AG04449 (cell line): Measurements from ENCODE around the gene GSTM2.

Experiments
- CTCF ChIA-PET: fragments of 350-600 bp; formaldehyde crosslinking; extraction: SDS; loops from one replicate; lab custom pipeline; 2021; ENCODE audit warnings: antibody characterized with exemption; lab: Yijun Ruan, JAX
- POLR2A ChIA-PET: fragments of 400-600, 350-600 bp; formaldehyde crosslinking; extraction: SDS; loops from one replicate; lab custom pipeline; 2020; ENCODE audit warnings: antibody characterized with exemption, inconsistent platforms; lab: Yijun Ruan, JAX
- DNase-seq: peaks from one replicate; pipeline ENCODE4 v3.0.0-alpha.2; 2010; ENCODE audit warnings: low read depth, low spot score
- H3K4me3 ChIP-seq: 2 replicates; pipeline ENCODE4 v1.5.1; 2011; ENCODE audit warnings: low read depth, mild to moderate bottlenecking, control low read depth, low read length
- CTCF ChIP-seq: IDR thresholded peaks from one replicate; pipeline ENCODE4 v1.5.1; 2011; ENCODE audit warnings: mild to moderate bottlenecking, moderate library complexity, low read length, control low read depth, inconsistent platforms; ENCODE audit not compliant: insufficient read depth; ENCODE audit errors: missing control alignments

The GSTM2 gene

GRCh38 chr1:109642626-109643025 lies 25.2 kb upstream of the GSTM2 start:
- POLR2A ChIA-PET: no interaction called here
- no peak overlapping the region for H3K4me3 ChIP-seq
- CTCF ChIA-PET: interaction anchor here (1.0 to 18.9 kb wide), 16 partner anchors 11 to 341 kb away, joined by 3 to 830 read pairs (median 5); partner anchors contain the start of genes AHCYL1, AMPD2, EPS8L3 and GNAI3
- TF ChIP-seq CTCF: no peak
- no peak for DNase-seq

DNA sequence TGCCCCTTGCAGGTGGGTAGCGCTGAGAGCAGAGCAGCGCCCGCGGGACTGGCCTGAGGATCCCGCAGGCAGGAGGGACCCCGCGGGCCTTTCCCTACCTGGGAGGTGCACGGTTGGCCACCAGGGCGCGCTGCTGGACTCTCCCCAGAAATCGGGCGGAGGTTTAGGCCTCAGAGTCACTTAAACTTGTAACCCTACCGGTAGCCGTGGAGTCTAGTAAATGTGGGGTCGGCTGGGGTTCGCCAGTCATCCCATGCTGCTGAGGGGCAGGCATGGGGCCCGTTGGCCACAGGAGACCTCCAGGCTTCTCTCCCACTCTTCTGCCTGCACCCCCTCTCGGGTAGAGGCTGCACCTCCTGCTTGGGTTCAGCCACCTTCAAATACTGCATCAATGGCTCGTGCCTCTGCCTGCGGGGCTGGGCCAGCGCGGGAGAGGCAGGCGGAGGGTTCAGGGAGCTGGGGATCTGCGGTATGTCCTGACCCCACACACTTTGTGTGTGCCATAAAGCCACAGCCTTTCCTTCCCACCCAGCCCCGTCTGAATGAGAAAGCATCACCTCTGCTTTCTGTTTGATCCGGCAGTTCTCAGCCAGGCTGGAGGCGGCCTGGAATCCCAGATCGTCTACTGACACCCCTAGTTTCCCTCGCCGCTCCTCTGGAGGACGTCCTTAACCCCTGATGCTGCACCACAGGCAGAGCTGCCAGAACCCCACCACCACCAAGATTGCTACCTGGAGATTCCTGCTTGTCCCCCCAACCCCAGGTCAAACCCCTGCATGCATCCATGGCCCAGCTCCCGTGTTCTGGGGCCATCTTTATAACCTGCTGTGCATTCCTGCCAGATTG lies 24.2 kb upstream of the GSTM2 start:
- POLR2A ChIA-PET: no interaction called here

DNA sequence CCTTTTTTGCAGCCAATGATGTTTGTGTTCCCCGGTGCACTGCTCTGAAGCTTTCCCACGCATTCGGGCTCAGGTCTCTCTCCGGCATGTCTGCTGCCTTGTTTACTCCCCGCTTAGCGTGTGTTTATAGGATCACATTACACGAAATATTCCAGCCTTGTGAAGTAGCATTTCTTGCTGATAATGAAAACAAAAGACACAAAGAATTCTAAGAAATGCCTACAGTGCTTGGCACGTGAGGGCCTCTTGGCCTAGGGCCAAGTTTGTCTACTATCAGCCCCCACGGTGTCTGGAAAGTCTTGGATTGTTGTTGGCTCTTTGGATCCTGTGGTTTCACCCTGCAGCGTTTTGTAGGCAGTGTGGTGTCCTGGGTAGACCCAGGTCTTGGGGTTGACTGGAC lies 23.2 kb upstream of the GSTM2 start:
- TF ChIP-seq CTCF: no peak
- DNase-seq: no peak
- CTCF ChIA-PET: interaction anchor here (1.2 to 18.9 kb wide), 6 partner anchors 8 to 339 kb away, joined by 3 to 830 read pairs (median 358); partner anchors contain the start of genes AHCYL1, AMPD2, GNAT2 and GPR61
- POLR2A ChIA-PET: no interaction called here
- no peak overlapping the region for H3K4me3 ChIP-seq

More for the DNA sequence above, 24.2 kb upstream of the GSTM2 start:
- TF ChIP-seq CTCF: peak; percentile 94
- CTCF ChIA-PET: interaction anchor here (0.6 to 18.9 kb wide), 22 partner anchors 10 to 340 kb away, joined by 3 to 830 read pairs (median 5); partner anchors contain the start of genes AHCYL1, AMPD2, EPS8L3 and GNAI3
- H3K4me3 ChIP-seq: no peak overlapping the region
- DNase-seq: no peak

GRCh38 chr1:109649491-109649914 lies 18.4 kb upstream of the GSTM2 start:
- no peak for DNase-seq
- POLR2A ChIA-PET: no interaction called here
- CTCF ChIA-PET: interaction anchor here (0.9 to 16.1 kb wide), 9 partner anchors 10 to 336 kb away, joined by 3 to 344 read pairs (median 5); partner anchors contain the start of gene AHCYL1
- TF ChIP-seq CTCF: no peak
- no peak overlapping the region for H3K4me3 ChIP-seq

DNA sequence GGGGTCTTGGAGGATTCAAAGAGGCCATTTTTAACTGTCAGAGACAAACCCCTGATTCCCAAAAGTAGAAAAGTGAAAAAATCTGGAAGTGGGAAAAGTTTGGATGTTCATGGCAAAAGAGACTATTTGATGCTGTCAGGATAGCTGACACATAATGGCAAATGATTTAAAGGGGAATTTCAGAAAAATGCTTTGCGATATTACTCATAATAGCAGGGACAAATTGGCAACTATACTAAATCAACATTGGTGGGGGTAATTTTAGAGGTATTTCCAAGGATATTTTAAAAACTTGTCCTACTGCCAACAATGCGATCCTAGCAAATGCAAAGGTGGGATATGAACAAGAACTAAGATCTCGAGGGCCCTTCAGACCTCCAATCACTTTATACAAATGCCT lies 17.2 kb upstream of the GSTM2 start:
- no peak for DNase-seq
- POLR2A ChIA-PET: no interaction called here
- CTCF ChIA-PET: interaction anchor here (0.7 to 16.1 kb wide), 14 partner anchors 9 to 333 kb away, joined by 3 to 344 read pairs (median 4); partner anchors contain the start of gene AHCYL1

More for the DNA sequence above, 17.2 kb upstream of the GSTM2 start:
- no peak overlapping the region for H3K4me3 ChIP-seq
- no peak for TF ChIP-seq CTCF
